ENCODE measurements around the gene OR52N1.

OR52N1 gene

DNA sequence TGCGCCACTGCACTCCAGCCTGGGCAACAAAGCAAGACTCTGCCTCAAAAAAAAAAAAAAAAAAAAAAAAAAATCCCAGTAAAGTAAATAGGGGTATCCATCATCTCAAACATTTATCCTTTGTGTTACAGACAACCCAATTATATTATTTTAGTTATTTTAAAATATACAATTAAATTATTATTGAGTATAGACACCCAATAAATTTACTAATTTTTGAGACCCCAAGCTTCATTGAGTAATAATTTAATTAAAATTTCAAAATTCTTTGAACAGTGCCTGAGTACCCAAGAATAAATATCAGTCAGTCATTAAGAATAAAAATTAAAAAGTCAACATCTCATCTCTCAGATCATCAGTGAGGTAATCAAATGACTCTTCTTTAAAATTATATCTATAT is 37.1 kb downstream of the OR52N1 start, which contains the start of gene OR52N4:
TSS of gene OR52N4 (plus strand) at position 301 of the 400 bp plus-strand sequence. CDS start 498 bp downstream, outside the sequence.
- Mint-ChIP-seq H3K36me3 (peaks cover 5% of the 10 kb centered on the region), H3K4me1 (ENCODE audit: low read depth) (no peaks in the 10 kb centered on the region), H3K27me3 (no peaks in the 10 kb centered on the region), H3K27ac (no peak within 1 kb of the TSS), H3K4me3 (no peak within 1 kb of the TSS), H3K9me3 (ENCODE audit: low read depth) (no peaks in the 10 kb centered on the region)

DNA sequence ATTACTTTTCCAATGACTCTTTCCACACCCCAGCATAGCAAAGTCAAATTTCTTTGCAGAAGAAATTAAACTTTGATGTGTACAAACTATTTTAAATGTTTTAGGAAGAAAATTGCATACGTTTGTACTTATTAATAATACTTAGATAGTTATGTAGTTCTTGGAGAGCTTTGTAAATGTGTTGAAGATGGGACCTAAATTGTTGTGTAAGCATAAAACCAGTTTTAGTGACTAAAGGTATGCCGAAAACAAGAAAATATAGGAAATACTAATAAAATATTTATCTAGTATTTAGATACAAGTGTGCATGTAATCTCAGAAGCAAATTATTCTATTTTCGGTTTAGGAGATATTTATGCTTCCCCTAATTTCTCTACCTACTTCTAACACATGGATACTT is 41.2 kb downstream of the OR52N1 start:
- H3K4me1 Mint-ChIP-seq (ENCODE audit: low read depth): no peaks in the 10 kb centered on the region
- H3K36me3 Mint-ChIP-seq: no peaks in the 10 kb centered on the region
- no peak overlapping the region for H3K4me3 Mint-ChIP-seq
- H3K27ac Mint-ChIP-seq: no peak overlapping the region
- H3K27me3 Mint-ChIP-seq: no peaks in the 10 kb centered on the region
- no peaks in the 10 kb centered on the region for H3K9me3 Mint-ChIP-seq (ENCODE audit: low read depth)

- H3K36me3 Mint-ChIP-seq: peaks cover 6% of the 10 kb centered on the region
Measured at GRCh38 chr11:5746614-5747013, 44.5 kb downstream of the OR52N1 start.

GRCh38 chr11:5738431-5738830 is 52.6 kb downstream of the OR52N1 start:
- Mint-ChIP-seq H3K27ac (no peak overlapping the region), H3K27me3 (peaks cover 7% of the 10 kb centered on the region), H3K9me3 (ENCODE audit: low read depth) (peaks cover 10% of the 10 kb centered on the region), H3K4me3 (no peak overlapping the region), H3K4me1 (ENCODE audit: low read depth) (no peaks in the 10 kb centered on the region), H3K36me3 (peaks cover 32% of the 10 kb centered on the region)

More at GRCh38 chr11:5746614-5747013, 44.5 kb downstream of the OR52N1 start:
- no peaks in the 10 kb centered on the region for H3K4me1 Mint-ChIP-seq (ENCODE audit: low read depth)
- H3K4me3 Mint-ChIP-seq: no peak overlapping the region
- H3K9me3 Mint-ChIP-seq (ENCODE audit: low read depth): peaks cover 19% of the 10 kb centered on the region
- no peak overlapping the region for H3K27ac Mint-ChIP-seq
- no peaks in the 10 kb centered on the region for H3K27me3 Mint-ChIP-seq

- Mint-ChIP-seq H3K36me3 (peaks cover 32% of the 10 kb centered on the region), H3K4me3 (no peak overlapping the region), H3K27ac (no peak overlapping the region), H3K27me3 (peaks cover 7% of the 10 kb centered on the region), H3K9me3 (ENCODE audit: low read depth) (peaks cover 4% of the 10 kb centered on the region), H3K4me1 (ENCODE audit: low read depth) (no peaks in the 10 kb centered on the region)
Measured at GRCh38 chr11:5737670-5738392, 53.2 kb downstream of the OR52N1 start.

- Mint-ChIP-seq H3K4me3 (no peak overlapping the region), H3K27ac (no peak overlapping the region), H3K4me1 (ENCODE audit: low read depth) (no peaks in the 10 kb centered on the region), H3K36me3 (peaks cover 29% of the 10 kb centered on the region), H3K9me3 (ENCODE audit: low read depth) (no peaks in the 10 kb centered on the region), H3K27me3 (peaks cover 7% of the 10 kb centered on the region)
Measured at GRCh38 chr11:5737091-5737490, 54.0 kb downstream of the OR52N1 start.
